ENCODE data around the gene SLC46A3. TPM values are rescaled to one million over a fixed set of nuclear protein-coding genes. Genes with fewer than 3 reads are reported as not detected.

SLC46A3 gene
- total and polyA plus RNA-seq, 2 experiments from 2014 or later, result 27.9 to 48.5 TPM

DNA sequence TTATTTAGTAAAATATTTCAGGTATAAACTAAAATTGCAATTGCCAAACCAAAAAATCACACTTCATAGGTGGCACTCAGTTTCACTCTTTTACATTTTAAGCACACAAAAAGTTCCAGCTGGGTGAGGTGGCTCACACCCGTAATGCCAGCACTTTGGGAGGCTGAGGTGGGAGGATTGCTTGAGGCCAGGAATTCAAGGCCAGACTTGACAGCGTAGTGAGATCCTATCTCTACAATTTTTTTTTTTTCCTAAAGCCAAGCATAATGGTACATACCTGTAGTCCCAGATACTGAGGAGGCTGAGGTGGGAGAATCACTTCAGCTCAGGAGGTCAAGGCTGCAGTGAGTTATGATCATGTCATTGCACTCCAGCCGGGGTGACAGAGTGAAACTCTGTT is 20.6 kb upstream of the SLC46A3 start:
- WGBS (ENCODE audit: low lambda C conversion rate, missing lambda C conversion rate), result 94% methylated on average over 3 of the region's 3 CpGs
- H3K9me2 ChIP-seq (replicated peaks; ENCODE audit: insufficient read depth), result no peaks in the 10 kb centered on the region
- H3K4me1 ChIP-seq (ENCODE audit: insufficient read depth), result no peaks in the 10 kb centered on the region
- H3K27me3 ChIP-seq, result no peaks in the 10 kb centered on the region
- H3K79me2 ChIP-seq, result no peaks in the 10 kb centered on the region
- no peak overlapping the region for H2AFZ ChIP-seq
- TF ChIP-seq EZH2phosphoT487 (IDR thresholded peaks at IDR 0.05; ENCODE audit: low read depth, severe bottlenecking, unreplicated experiment) (no peak), EZH2 (IDR thresholded peaks at IDR 0.05; ENCODE audit: borderline replicate concordance) (no peak)
- TF ChIP-seq, protein P1, sequence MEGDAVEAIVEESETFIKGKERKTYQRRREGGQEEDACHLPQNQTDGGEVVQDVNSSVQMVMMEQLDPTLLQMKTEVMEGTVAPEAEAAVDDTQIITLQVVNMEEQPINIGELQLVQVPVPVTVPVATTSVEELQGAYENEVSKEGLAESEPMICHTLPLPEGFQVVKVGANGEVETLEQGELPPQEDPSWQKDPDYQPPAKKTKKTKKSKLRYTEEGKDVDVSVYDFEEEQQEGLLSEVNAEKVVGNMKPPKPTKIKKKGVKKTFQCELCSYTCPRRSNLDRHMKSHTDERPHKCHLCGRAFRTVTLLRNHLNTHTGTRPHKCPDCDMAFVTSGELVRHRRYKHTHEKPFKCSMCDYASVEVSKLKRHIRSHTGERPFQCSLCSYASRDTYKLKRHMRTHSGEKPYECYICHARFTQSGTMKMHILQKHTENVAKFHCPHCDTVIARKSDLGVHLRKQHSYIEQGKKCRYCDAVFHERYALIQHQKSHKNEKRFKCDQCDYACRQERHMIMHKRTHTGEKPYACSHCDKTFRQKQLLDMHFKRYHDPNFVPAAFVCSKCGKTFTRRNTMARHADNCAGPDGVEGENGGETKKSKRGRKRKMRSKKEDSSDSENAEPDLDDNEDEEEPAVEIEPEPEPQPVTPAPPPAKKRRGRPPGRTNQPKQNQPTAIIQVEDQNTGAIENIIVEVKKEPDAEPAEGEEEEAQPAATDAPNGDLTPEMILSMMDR (IDR thresholded peaks at IDR 0.05; ENCODE audit: poor library complexity), result no peak
- no peaks in the 10 kb centered on the region for H3K36me3 ChIP-seq (replicated peaks; ENCODE audit: insufficient read depth, low read depth)
- no peaks in the 10 kb centered on the region for H3K9me3 ChIP-seq (ENCODE audit: low read depth)
- no peak for DNase-seq (ENCODE audit: low spot score)
- no peak overlapping the region for H3K4me3 ChIP-seq
- H4K20me1 ChIP-seq (ENCODE audit: insufficient read depth, poor library complexity, severe bottlenecking), result no peaks in the 10 kb centered on the region
- H3K4me2 ChIP-seq, result no peak overlapping the region
- no peak overlapping the region for H3K27ac ChIP-seq

DNA sequence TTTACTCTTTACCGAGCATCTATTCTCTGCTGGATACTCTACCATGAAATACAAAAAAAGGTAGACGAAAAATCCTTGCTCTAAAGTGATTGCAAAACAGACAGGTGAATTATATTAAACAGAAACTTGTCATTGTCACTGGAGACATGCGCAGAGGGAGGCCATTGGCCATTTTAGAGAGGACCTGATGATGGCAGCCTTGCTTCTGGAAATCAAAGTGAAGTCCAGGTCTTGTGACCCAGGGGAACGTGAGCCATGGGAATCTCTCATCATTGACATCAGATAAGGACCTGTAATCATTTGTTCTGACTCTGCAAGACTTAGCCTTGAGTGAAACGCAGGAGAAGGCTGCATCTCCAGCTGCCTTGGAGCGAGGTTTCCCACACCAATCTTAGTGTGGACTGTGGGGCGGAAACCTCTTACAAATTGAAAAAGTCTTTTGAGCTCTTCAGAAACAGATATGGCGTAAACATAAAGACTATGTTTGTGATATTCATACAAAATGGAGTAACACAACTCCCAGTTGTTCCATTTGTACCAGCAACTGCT is 16.8 kb upstream of the SLC46A3 start:
- TF ChIP-seq EZH2phosphoT487 (IDR thresholded peaks at IDR 0.05; ENCODE audit: low read depth, severe bottlenecking, unreplicated experiment) (no peak), EZH2 (IDR thresholded peaks at IDR 0.05; ENCODE audit: borderline replicate concordance) (no peak)
- TF ChIP-seq, protein P1 (IDR thresholded peaks at IDR 0.05; ENCODE audit: poor library complexity), result no peak
- Histone ChIP-seq H2AFZ (no peak overlapping the region), H4K20me1 (ENCODE audit: insufficient read depth, poor library complexity, severe bottlenecking) (no peaks in the 10 kb centered on the region), H3K27ac (no peak overlapping the region), H3K4me1 (ENCODE audit: insufficient read depth) (no peaks in the 10 kb centered on the region), H3K79me2 (no peaks in the 10 kb centered on the region), H3K4me2 (no peak overlapping the region), H3K9me3 (ENCODE audit: low read depth) (no peaks in the 10 kb centered on the region), H3K36me3 (replicated peaks; ENCODE audit: insufficient read depth, low read depth) (no peaks in the 10 kb centered on the region), H3K4me3 (no peak overlapping the region), H3K9me2 (replicated peaks; ENCODE audit: insufficient read depth) (no peaks in the 10 kb centered on the region), H3K27me3 (no peaks in the 10 kb centered on the region)
- 75% methylated on average over 8 of the region's 8 CpGs for WGBS (ENCODE audit: low lambda C conversion rate, missing lambda C conversion rate)
- no peak for DNase-seq (ENCODE audit: low spot score)

DNA sequence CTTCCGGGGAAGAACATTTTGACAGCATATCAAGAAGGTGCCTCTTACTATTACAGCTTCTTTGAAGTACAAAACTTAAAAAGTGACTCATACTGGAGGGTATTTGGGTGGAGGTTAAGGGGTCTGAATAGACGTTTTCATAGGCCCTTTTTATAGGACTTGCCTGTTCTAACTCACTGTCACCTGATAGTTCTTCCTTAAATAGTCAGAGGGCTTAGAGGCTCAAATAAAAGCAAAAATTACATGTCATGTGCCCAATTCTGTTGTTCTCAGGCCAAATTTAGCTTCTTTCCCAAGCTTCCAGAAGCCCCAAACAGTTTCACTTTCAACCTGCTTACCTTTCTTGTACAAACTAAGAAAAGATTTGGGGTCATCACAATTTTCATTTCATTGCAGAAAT is 16.1 kb upstream of the SLC46A3 start:
- Histone ChIP-seq H4K20me1 (ENCODE audit: insufficient read depth, poor library complexity, severe bottlenecking) (no peaks in the 10 kb centered on the region), H3K4me3 (no peak overlapping the region), H3K4me1 (ENCODE audit: insufficient read depth) (no peaks in the 10 kb centered on the region), H3K36me3 (replicated peaks; ENCODE audit: insufficient read depth, low read depth) (no peaks in the 10 kb centered on the region), H3K9me2 (replicated peaks; ENCODE audit: insufficient read depth) (no peaks in the 10 kb centered on the region), H3K9me3 (ENCODE audit: low read depth) (no peaks in the 10 kb centered on the region), H3K4me2 (no peak overlapping the region), H3K79me2 (no peaks in the 10 kb centered on the region), H2AFZ (no peak overlapping the region), H3K27me3 (no peaks in the 10 kb centered on the region), H3K27ac (no peak overlapping the region)
- 44% methylated on average over 2 of the region's 2 CpGs for WGBS (ENCODE audit: low lambda C conversion rate, missing lambda C conversion rate)
- no peak for DNase-seq (ENCODE audit: low spot score)
- TF ChIP-seq, protein P1 (IDR thresholded peaks at IDR 0.05; ENCODE audit: poor library complexity), result no peak
- TF ChIP-seq EZH2 (IDR thresholded peaks at IDR 0.05; ENCODE audit: borderline replicate concordance), result no peak
- TF ChIP-seq EZH2phosphoT487 (IDR thresholded peaks at IDR 0.05; ENCODE audit: low read depth, severe bottlenecking, unreplicated experiment), result no peak

Data from hepatocyte (in vitro differentiated cells).